HG02870 (cell line): ENCODE results near the gene MBNL2.
A peak's percentile ranks its signal among the peaks of the same experiment; 100 is the strongest.
"Not testable (repeated sequence)": the region's sequence is repeated elsewhere in the genome, so short reads cannot be mapped to it uniquely, and the experiment has no call there.

Experiments used
- ATAC-seq: cut with Tn5 transposase; IDR thresholded peaks from one replicate; pipeline ENCODE4 v1.9.1; 2021; ENCODE audit warnings: mild to moderate bottlenecking, moderate library complexity; ENCODE audit not compliant: unreplicated experiment

Gene MBNL2

GRCh38 chr13:97207252-97207651 lies 14.9 kb upstream of the MBNL2 start:
- ATAC-seq: not testable (repeated sequence)

DNA sequence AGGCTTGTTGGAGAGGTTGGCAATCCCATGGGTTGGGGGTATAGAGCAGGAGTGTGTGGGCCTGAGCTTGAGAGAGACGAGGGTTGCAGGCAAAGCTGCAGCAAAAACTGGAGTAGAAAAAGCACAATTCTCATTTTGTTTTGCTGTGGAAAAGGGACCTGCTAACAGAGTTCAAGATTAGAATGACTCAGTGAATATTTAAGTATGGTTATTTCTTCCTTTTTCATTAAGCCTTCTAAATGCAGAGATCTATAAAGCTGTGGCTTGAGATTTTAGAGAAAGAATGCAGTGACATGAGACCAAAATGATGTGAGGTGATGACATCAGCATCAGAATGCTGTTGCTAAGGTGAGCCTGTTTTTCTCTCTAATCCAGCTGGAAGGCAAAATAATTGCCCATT lies 10.8 kb upstream of the MBNL2 start:
- no peak for ATAC-seq

GRCh38 chr13:97212004-97212403 lies 10.1 kb upstream of the MBNL2 start:
- ATAC-seq: no peak

DNA sequence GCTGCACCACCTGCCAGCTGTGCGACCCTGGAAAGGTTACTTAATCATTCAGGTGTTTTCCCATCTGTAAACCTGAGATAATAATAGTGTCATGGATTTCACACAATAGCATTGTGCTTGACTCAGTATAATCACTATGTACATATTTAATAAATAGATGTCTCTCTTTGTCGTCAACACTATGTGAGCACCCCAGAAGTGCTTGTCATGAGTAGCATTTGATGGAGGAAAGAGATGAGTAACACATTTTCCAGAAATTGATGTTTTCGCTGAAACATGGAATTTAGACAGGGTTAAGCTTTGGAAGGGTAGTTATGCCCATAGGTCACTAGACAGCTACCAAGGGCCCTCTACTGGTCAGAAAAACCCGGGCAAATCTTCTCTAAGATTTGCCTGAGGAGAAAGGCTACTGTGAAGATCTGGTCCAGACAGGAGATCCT lies 9.5 kb upstream of the MBNL2 start:
- ATAC-seq: peak; percentile 38

GRCh38 chr13:97214921-97215320 lies 7.2 kb upstream of the MBNL2 start:
- no peak for ATAC-seq

- peak; percentile 61 for ATAC-seq
Measured at GRCh38 chr13:97215325-97215724, 6.8 kb upstream of the MBNL2 start.

GRCh38 chr13:97219226-97219625 lies 2.9 kb upstream of the MBNL2 start:
- no peak for ATAC-seq

GRCh38 chr13:97220151-97220900 lies 1.8 kb upstream of the MBNL2 start:
- no peak for ATAC-seq

DNA sequence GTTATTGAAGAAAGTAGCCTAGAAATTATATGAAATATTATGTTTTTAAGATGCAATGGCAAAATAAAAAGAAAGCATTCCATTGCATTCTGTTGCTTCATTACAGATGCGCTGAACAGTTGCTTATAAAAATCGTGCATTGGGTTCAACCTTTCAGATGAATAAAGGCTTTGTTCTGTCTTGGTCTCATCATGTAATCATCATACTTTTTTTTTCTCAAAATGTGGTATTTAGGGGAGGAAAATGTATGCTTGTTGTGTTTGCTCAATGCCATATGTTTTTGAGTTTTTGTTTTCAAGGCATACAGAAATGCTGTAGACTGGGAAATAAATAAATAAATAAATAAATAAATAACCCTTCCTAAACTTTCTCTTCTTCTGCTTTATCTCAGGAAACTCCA lies 1.1 kb upstream of the MBNL2 start:
- no peak for ATAC-seq

GRCh38 chr13:97221466-97221865 lies 667 bp upstream of the MBNL2 start:
- ATAC-seq: no peak

GRCh38 chr13:97223037-97223710 lies 1.0 kb downstream of the MBNL2 start:
- ATAC-seq: no peak

DNA sequence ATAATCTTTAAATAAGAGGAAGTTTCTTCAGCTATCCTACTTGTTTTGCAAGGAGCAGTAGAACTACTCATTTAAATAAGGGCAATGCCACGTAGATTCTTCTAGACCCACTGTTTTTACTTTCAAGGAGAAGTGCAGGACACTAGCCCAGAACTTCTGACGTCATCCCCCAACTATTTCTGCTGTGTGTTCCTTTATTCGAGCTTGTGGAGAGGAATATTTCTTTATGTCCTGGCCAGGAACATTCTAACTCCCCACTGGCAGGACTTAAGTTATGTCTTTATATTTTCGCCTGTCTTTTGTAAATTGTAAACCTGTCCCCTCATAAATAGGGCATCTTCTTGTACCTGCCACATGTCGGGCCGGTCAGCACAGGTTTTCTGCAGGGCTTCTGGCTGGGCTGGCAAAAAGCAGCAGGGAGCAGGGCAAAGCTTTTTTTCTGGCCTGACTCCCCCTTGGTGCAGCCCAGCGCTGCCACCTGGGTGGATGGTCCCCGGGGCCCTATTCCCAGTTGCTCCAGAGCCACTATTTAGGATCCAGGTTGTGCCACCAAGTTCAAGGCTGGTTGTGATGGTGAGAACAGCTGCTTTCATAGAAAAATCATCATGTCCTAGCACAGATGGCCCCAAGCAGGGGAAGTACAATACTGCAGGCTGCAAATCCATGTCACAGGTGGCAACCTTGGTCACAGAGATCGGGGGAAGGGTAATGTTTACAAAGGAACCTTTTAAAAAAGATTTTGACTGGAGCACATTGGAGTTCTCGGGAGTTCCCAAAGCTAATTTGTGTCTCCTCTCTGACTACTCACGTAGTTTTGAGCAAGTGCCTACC lies 1.8 kb downstream of the MBNL2 start:
- peak; percentile 15 for ATAC-seq

DNA sequence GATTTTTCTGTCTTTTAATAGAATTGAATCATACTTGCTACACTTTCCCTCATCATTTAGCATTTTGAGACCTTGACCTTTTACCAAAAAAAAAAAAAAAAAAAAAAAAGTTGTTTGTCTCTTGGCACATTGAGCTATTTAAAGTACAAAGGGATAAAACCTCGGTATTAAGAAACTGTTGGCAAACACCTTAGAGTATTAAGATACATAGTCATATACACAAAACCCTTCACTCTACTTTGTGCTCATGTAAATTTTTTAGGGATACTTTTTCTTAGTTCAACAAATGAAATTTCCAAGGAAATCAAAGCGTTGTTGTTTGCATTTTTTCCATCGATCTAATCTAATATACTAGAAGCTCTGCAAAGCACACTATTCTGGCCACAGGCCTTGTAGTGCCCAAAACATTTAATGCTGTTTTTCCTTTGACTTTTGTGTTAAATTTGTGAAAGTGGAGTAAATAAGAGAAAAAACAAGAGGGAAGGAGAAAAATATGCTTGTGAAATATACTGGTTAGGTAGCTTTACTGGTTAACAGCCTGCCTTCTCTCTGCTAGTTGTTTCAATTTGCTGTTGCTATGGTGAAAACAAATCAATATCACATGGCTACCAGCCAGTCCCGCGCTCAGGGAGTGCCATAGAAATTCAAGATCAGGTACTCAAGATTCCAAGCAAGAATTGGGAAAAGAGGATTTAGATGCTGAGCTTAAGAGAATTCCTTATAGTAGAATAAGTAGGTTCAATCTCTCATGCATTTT lies 2.6 kb downstream of the MBNL2 start:
- no peak for ATAC-seq

DNA sequence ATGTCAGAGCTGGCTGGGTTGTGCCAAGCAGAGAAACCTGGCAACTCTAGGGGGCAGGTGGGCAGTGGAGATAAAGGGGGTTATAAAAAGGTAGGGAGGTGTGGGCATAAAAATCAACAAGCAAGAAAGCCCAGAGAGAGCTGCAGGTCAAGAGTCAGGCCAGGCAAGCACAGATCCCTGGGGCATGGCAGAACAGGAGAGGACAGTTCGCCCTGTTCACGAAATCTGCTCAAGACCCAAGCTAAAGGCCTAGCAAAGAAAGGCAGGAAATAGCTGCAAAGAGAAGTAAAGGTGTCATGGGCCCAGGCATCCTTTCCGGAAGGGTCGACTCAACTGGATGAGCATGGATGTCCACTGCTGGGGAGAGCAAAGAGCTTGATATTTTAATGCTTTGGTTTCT lies 3.4 kb downstream of the MBNL2 start:
- ATAC-seq: no peak

- no peak for ATAC-seq
Measured at GRCh38 chr13:97226013-97226412, 3.9 kb downstream of the MBNL2 start.

DNA sequence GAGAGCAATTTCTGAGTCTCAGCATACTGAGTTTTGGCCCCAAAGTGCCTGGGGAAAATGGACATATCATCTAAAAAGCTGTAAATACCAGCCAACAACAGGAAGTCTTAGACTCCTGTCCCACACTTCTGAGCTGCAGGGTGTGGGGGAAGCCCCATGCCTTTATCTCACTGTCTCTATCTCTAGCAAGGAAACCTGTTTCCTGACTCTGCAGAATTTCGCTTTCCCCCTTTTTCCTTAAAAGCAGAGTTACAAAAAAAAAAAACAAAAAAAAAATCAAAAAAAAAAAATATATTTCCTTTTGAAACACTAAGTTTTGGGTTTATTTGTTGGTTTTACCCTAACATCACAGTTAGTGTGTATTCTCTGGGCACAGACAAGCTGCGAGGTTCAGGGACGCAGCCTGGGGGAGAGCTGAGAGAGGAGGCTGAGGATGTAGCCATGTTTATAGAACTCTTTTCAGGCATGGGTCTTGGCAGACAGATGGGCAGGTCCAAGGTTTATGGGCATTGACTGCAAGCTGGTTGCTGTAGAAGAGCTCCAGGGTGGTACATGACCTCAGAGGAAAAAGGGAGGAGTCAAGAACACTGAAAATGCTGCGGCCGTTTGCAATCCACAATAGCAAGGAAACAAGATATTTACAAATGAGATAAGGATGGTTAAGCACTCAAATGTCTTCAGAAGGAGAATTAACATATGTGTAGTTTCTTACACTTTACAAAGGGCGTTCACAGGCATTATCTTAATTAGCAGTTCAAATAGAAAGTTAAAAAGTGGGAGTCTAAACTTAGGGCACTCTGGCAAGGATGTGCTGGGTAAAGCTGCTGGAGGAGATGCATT lies 4.9 kb downstream of the MBNL2 start:
- peak; percentile 40 for ATAC-seq

GRCh38 chr13:97228850-97229521 lies 6.9 kb downstream of the MBNL2 start:
- no peak for ATAC-seq

- no peak for ATAC-seq
Measured at GRCh38 chr13:97229699-97230098, 7.6 kb downstream of the MBNL2 start.

- no peak for ATAC-seq
Measured at GRCh38 chr13:97231118-97231828, 9.1 kb downstream of the MBNL2 start.
